PC-3 (cell line): ENCODE measurements around the gene NDUFAF2. TPM values are rescaled to one million over a fixed set of nuclear protein-coding genes. Genes with fewer than 3 reads are reported as not detected.

ENCODE experiments used
- ATAC-seq: fragments of 200-7000 bp; cut with Tn5 transposase; 2 replicates; pipeline ENCODE4 v1.9.1; 2020; ENCODE audit warnings: mild to moderate bottlenecking, moderate library complexity
- BruUV-seq: library from RNA; stranded (reverse); fragments of 400-500 nt; replicated peaks from 2 replicates; lab custom pipeline; 2021; lab: Mats Ljungman, UMichigan
- CTCF ChIA-PET: fragments of 300-600 bp; sonication (Branson Sonifier 250); formaldehyde crosslinking; loops from one replicate; lab custom pipeline; 2022; ENCODE audit warnings: antibody characterized with exemption; lab: Charles Lee
- POLR2A ChIA-PET: fragments of 300-600 bp; sonication (Branson Sonifier 250); formaldehyde crosslinking; loops from one replicate; lab custom pipeline; 2022; ENCODE audit warnings: antibody characterized with exemption; ENCODE audit not compliant: unreplicated experiment; lab: Charles Lee
- DNase-seq: peaks from one replicate; pipeline ENCODE4 v3.0.0-alpha.2; 2015
- H2AFZ ChIP-seq: fragments of 300-600 bp; sonication (generic); 2 replicates; pipeline ENCODE4 v1.6.0; 2016; ENCODE audit warnings: antibody characterized with exemption, low read length
- H3F3A ChIP-seq: fragments of 300-600 bp; sonication (generic); one replicate; pipeline ENCODE4 v1.6.0; 2017; ENCODE audit warnings: antibody characterized with exemption, low read length, control low read depth, mild to moderate bottlenecking; ENCODE audit not compliant: unreplicated experiment
- H3K27ac ChIP-seq: fragments of 300-600 bp; sonication (generic); 2 replicates; pipeline ENCODE4 v1.5.1; 2016; ENCODE audit warnings: mild to moderate bottlenecking, low read length
- H3K27me3 ChIP-seq: fragments of 300-600 bp; sonication (generic); 2 replicates; pipeline ENCODE4 v1.6.1; 2016; ENCODE audit warnings: low read length, mixed read lengths
- H3K36me3 ChIP-seq: fragments of 300-600 bp; sonication (generic); 2 replicates; pipeline ENCODE4 v1.6.1; 2016; ENCODE audit warnings: low read depth, mixed run types, low read length, mixed read lengths
- H3K4me1 ChIP-seq: fragments of 300-600 bp; sonication (generic); 2 replicates; pipeline ENCODE4 v1.5.1; 2016; ENCODE audit warnings: low read length; ENCODE audit not compliant: insufficient read depth
- H3K4me2 ChIP-seq: fragments of 300-600 bp; sonication (generic); 2 replicates; pipeline ENCODE4 v1.6.0; 2016; ENCODE audit warnings: low read length
- H3K4me3 ChIP-seq: fragments of 300-600 bp; sonication (generic); 2 replicates; pipeline ENCODE4 v1.5.1; 2016; ENCODE audit warnings: mild to moderate bottlenecking, low read length, mixed read lengths
- H3K79me2 ChIP-seq: fragments of 300-600 bp; sonication (generic); 2 replicates; pipeline ENCODE4 v1.6.1; 2017; ENCODE audit warnings: low read length, mixed read lengths
- H3K9ac ChIP-seq: fragments of 300-600 bp; sonication (generic); 2 replicates; pipeline ENCODE4 v1.6.0; 2016; ENCODE audit warnings: mild to moderate bottlenecking, low read length
- H3K9me2 ChIP-seq: fragments of 300-600 bp; sonication (generic); replicated peaks from 2 replicates; pipeline ENCODE4 v1.6.1; 2016; ENCODE audit warnings: mixed run types, low read length, mixed read lengths
- H3K9me3 ChIP-seq: fragments of 300-600 bp; sonication (generic); 2 replicates; pipeline ENCODE4 v1.6.1; 2016; ENCODE audit warnings: low read length, mixed read lengths
- H4K20me1 ChIP-seq: fragments of 300-600 bp; sonication (generic); 2 replicates; pipeline ENCODE4 v1.6.1; 2016; ENCODE audit warnings: low read length, mixed read lengths
- EZH2 ChIP-seq: fragments of 300-600 bp; sonication (generic); IDR thresholded peaks from one replicate; pipeline ENCODE4 v1.6.1; 2017; ENCODE audit warnings: antibody characterized with exemption, mild to moderate bottlenecking, low read length; ENCODE audit not compliant: unreplicated experiment
- EZH2phosphoT487 ChIP-seq: fragments of 300-600 bp; sonication (generic); IDR thresholded peaks from 2 replicates; pipeline ENCODE4 v1.6.1; 2018; ENCODE audit warnings: mild to moderate bottlenecking, antibody characterized with exemption, low read length, borderline replicate concordance
- intact Hi-C: fragments of 100-400 bp; cut with micrococcal nuclease; formaldehyde crosslinking; loops from 2 replicates; pipeline ENCODE4 v1.9.0; 2023
- total RNA-seq: library from RNA; depleted of rRNA; stranded (reverse); fragments of >200 nt; gene quantifications from 2 replicates; pipeline ENCODE4 v1.2.3, GENCODE V29; 2014; rRNA removed
- TF ChIP-seq, protein P1 (sequence below): fragments of 300-600 bp; sonication (generic); conservative IDR thresholded peaks from 2 replicates; pipeline ENCODE4 v1.5.1; 2017; ENCODE audit warnings: antibody characterized with exemption, low read depth, mild to moderate bottlenecking, low read length

Gene NDUFAF2
- total RNA-seq, 1 experiment from 2014 or later: 41.9 TPM

DNA sequence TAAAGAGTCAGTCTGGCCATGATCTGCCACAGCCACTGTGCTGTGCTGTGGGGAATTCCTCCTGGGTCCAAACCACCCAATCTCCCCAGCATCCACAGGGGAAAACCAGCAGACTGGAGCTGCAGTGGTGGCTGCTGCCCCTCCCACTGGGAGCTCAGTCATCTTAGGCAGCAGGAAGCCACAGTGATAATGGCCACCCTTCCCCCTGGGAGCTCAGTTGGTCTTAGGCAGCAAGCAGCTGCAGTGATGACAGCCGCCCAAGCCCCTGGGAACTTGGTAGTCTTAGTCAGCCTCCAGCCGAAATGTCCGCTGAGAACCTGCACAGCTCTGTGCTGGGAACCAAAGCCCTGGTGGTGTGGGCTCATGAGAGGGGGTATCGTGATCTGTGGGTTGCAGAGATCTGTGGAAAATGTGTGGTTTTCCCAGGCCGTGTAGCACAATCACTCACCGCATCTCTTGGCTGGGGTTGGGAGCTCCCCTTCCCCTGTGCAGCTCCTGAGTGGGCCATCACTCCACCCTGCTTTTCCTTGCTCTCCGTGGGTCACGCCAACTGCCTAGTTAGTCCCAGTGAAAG, 255.7 kb downstream of the NDUFAF2 start:
- Histone ChIP-seq H4K20me1 (no peaks in the 10 kb centered on the region), H3K4me3 (no peak overlapping the region), H3K27me3 (no peaks in the 10 kb centered on the region), H3K4me2 (no peak overlapping the region), H3K27ac (no peak overlapping the region), H3K9ac (no peak overlapping the region), H2AFZ (no peak overlapping the region), H3K9me2 (no peaks in the 10 kb centered on the region), H3F3A (no peaks in the 10 kb centered on the region), H3K9me3 (no peaks in the 10 kb centered on the region), H3K79me2 (no peaks in the 10 kb centered on the region), H3K4me1 (no peaks in the 10 kb centered on the region), H3K36me3 (no peaks in the 10 kb centered on the region)
- intact Hi-C loops: no loop called here
- TF ChIP-seq, protein P1, sequence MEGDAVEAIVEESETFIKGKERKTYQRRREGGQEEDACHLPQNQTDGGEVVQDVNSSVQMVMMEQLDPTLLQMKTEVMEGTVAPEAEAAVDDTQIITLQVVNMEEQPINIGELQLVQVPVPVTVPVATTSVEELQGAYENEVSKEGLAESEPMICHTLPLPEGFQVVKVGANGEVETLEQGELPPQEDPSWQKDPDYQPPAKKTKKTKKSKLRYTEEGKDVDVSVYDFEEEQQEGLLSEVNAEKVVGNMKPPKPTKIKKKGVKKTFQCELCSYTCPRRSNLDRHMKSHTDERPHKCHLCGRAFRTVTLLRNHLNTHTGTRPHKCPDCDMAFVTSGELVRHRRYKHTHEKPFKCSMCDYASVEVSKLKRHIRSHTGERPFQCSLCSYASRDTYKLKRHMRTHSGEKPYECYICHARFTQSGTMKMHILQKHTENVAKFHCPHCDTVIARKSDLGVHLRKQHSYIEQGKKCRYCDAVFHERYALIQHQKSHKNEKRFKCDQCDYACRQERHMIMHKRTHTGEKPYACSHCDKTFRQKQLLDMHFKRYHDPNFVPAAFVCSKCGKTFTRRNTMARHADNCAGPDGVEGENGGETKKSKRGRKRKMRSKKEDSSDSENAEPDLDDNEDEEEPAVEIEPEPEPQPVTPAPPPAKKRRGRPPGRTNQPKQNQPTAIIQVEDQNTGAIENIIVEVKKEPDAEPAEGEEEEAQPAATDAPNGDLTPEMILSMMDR: no peak
- no peak for TF ChIP-seq EZH2phosphoT487
- no peak for TF ChIP-seq EZH2
- DNase-seq (no peak), ATAC-seq (no peak)
- ChIA-PET CTCF (no interaction called here), POLR2A (no interaction called here)
- no TSS peak for BruUV-seq

DNA sequence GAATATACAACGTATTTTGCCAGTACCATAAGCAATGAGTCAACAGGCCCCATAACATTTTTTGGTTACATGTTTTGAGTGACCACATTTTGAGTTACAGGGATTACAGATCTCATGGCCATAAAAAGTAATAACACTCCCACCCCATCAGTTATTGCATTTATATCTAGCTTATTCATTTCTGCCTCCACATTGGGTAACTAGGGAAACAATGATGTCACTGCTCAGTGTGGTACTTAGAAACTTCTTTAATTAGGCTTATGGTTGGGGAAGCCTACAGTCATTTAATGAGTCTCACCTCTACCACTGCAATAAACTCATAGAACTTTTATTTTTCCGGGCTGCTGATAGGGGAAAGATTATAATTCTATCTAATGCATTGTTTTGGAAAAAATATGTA, 257.2 kb downstream of the NDUFAF2 start:
- no peak overlapping the region for H3K4me3 ChIP-seq
- no peaks in the 10 kb centered on the region for H3F3A ChIP-seq
- H3K36me3 ChIP-seq: no peaks in the 10 kb centered on the region
- intact Hi-C loops: no loop called here
- no peak for DNase-seq
- no peaks in the 10 kb centered on the region for H4K20me1 ChIP-seq
- no peak overlapping the region for H3K27ac ChIP-seq
- no peak overlapping the region for H3K9ac ChIP-seq
- ChIA-PET POLR2A (no interaction called here), CTCF (no interaction called here)
- H3K4me1 ChIP-seq: no peaks in the 10 kb centered on the region
- no peak overlapping the region for H3K4me2 ChIP-seq
- no peaks in the 10 kb centered on the region for H3K79me2 ChIP-seq
- no TSS peak for BruUV-seq
- H3K9me3 ChIP-seq: no peaks in the 10 kb centered on the region
- no peak overlapping the region for H2AFZ ChIP-seq
- no peaks in the 10 kb centered on the region for H3K9me2 ChIP-seq
- no peaks in the 10 kb centered on the region for H3K27me3 ChIP-seq
- TF ChIP-seq EZH2phosphoT487 (no peak), EZH2 (no peak)
- TF ChIP-seq, protein P1: no peak
- ATAC-seq: no peak

Other genes starting within 250 kb of the NDUFAF2 start
- 22.7 and 23.8 TPM in 2 replicates for gene DEPDC1B, start 245.0 kb upstream of the NDUFAF2 start, total RNA-seq
- 0.69 and 1.2 TPM in 2 replicates for gene ELOVL7, start 100.9 kb upstream of the NDUFAF2 start, total RNA-seq
- 2.1 and 2.6 TPM in 2 replicates for gene ERCC8, start 135 bp upstream of the NDUFAF2 start, total RNA-seq
- gene SMIM15, start 217.3 kb downstream of the NDUFAF2 start, total RNA-seq: 61.7 and 76.3 TPM in 2 replicates